Measurements from ENCODE around the gene TTC34. TPM values are rescaled to one million over a fixed set of nuclear protein-coding genes. Genes with fewer than 3 reads are reported as not detected.
A peak's percentile ranks its signal among the peaks of the same experiment; 100 is the strongest.

Gene TTC34
- total and polyA plus RNA-seq, 2 of the 13 experiments (the other 11 are each of a cell fraction or from before 2014, with no cell fraction given): 0.07 to 0.11 TPM

- H3K27ac ChIP-seq (ENCODE audit: extremely low read length, insufficient read depth, low read length): no peak overlapping the region
- FAIRE-seq: no peak
- CTCF ChIA-PET (ENCODE audit: low intra/inter-chr PET ratio, low total read pairs): no interaction called here
- BruUV-seq (replicated peaks): no TSS peak
- H4K20me1 ChIP-seq (ENCODE audit: insufficient read depth, low read length): no peaks in the 10 kb centered on the region
- DNase-seq (ENCODE audit: low spot score): no peak
- in situ Hi-C loops (cut with HindIII; ENCODE audit: extremely low pct_ligation_motif_present, low pct_unique_long_range_greater_than_20kb): no loop called here
- H3K79me2 ChIP-seq (ENCODE audit: insufficient read depth, low read length): peaks cover 3% of the 10 kb centered on the region
- TF ChIP-seq ZNF24 (IDR thresholded peaks at IDR 0.05) (peak; percentile 73; the same call in 1 of the 2 replicates), IRF9 (CRISPR knock-in tag; IDR thresholded peaks at IDR 0.05; ENCODE audit: borderline replicate concordance) (no peak), ZNF317 (CRISPR knock-in tag; IDR thresholded peaks at IDR 0.05) (peak; percentile 100)
- intact Hi-C loops (cut with micrococcal nuclease; ENCODE audit: unreplicated experiment): no loop called here
- no peaks in the 10 kb centered on the region for H3K4me1 ChIP-seq (ENCODE audit: insufficient read depth, low read length)
- H3K9ac ChIP-seq (ENCODE audit: insufficient read depth, low read depth, low read length): no peak overlapping the region
- no peak overlapping the region for H3K4me3 ChIP-seq (replicated peaks in 1 of 3; ENCODE audit: insufficient read depth in 1 of 3, low read depth in 2 of 3, low read length in 3 of 3)
- ATAC-seq: no peak
- POLR2A ChIA-PET: no interaction called here
- H2AFZ ChIP-seq (ENCODE audit: low read length): no peak overlapping the region
- peaks cover 0 to 2% of the 10 kb centered on the region in 2 experiments; a peak in 2 of 5 replicates for H3K27me3 ChIP-seq (ENCODE audit: control insufficient read depth in 1 of 2, insufficient read depth in 2 of 2, low read length in 2 of 2)
- H3K4me2 ChIP-seq (ENCODE audit: low read depth, low read length): no peak overlapping the region
- no peaks in the 10 kb centered on the region for H3K36me3 ChIP-seq (replicated peaks in 1 of 2; ENCODE audit: control insufficient read depth in 1 of 2, insufficient read depth in 2 of 2, low read length in 2 of 2)
- H3K9me3 ChIP-seq (ENCODE audit: low read length): peaks cover 14% of the 10 kb centered on the region
- WGBS (ENCODE audit: low lambda C conversion rate): 2% methylated on average over 5 of the region's 5 CpGs
Measured at GRCh38 chr1:2646837-2647236, 154.7 kb downstream of the TTC34 start.

- Histone ChIP-seq H3K9ac (ENCODE audit: insufficient read depth, low read depth, low read length) (no peak overlapping the region), H4K20me1 (ENCODE audit: insufficient read depth, low read length) (no peaks in the 10 kb centered on the region), H3K4me1 (ENCODE audit: insufficient read depth, low read length) (peaks cover 6% of the 10 kb centered on the region; the same call in 1 of the 2 replicates), H3K4me3 (replicated peaks in 1 of 3; ENCODE audit: insufficient read depth in 1 of 3, low read depth in 2 of 3, low read length in 3 of 3) (no peak overlapping the region), H3K4me2 (ENCODE audit: low read depth, low read length) (no peak overlapping the region), H3K27me3 (ENCODE audit: control insufficient read depth in 1 of 2, insufficient read depth in 2 of 2, low read length in 2 of 2) (peaks cover 0 to 2% of the 10 kb centered on the region in 2 experiments; a peak in 2 of 5 replicates), H2AFZ (ENCODE audit: low read length) (no peak overlapping the region), H3K79me2 (ENCODE audit: insufficient read depth, low read length) (peaks cover 3% of the 10 kb centered on the region), H3K9me3 (ENCODE audit: low read length) (peaks cover 14% of the 10 kb centered on the region), H3K36me3 (replicated peaks in 1 of 2; ENCODE audit: control insufficient read depth in 1 of 2, insufficient read depth in 2 of 2, low read length in 2 of 2) (no peaks in the 10 kb centered on the region), H3K27ac (ENCODE audit: extremely low read length, insufficient read depth, low read length) (no peak overlapping the region)
- intact Hi-C loops (cut with micrococcal nuclease; ENCODE audit: unreplicated experiment): no loop called here
- ChIA-PET POLR2A (no interaction called here), CTCF (ENCODE audit: low intra/inter-chr PET ratio, low total read pairs) (no interaction called here)
- DNase-seq (ENCODE audit: low spot score) (no peak), ATAC-seq (no peak), FAIRE-seq (no peak)
- in situ Hi-C loops (cut with HindIII; ENCODE audit: extremely low pct_ligation_motif_present, low pct_unique_long_range_greater_than_20kb): no loop called here
- TF ChIP-seq CCDC6 (CRISPR knock-in tag; IDR thresholded peaks at IDR 0.05) (no peak), TBL1XR1 (IDR thresholded peaks at IDR 0.05; ENCODE audit: borderline replicate concordance, low read length, partially characterized antibody) (no peak), ISL2 (CRISPR knock-in tag; IDR thresholded peaks at IDR 0.05) (no peak), ZNF225 (CRISPR knock-in tag; IDR thresholded peaks at IDR 0.05) (no peak), CENPT (CRISPR knock-in tag; IDR thresholded peaks at IDR 0.05; ENCODE audit: low read depth) (no peak), ZUFSP (CRISPR knock-in tag; IDR thresholded peaks at IDR 0.05; ENCODE audit: borderline replicate concordance) (no peak), ZNF777 (CRISPR knock-in tag; IDR thresholded peaks at IDR 0.05) (no peak), JUN (CRISPR knock-in tag; IDR thresholded peaks at IDR 0.05) (no peak), ATF2 (CRISPR knock-in tag; IDR thresholded peaks at IDR 0.05) (no peak), SATB2 (CRISPR knock-in tag; IDR thresholded peaks at IDR 0.05) (no peak)
- 43% methylated on average over 9 of the region's 11 CpGs for WGBS (ENCODE audit: low lambda C conversion rate)
- BruUV-seq (replicated peaks): no TSS peak
Measured at GRCh38 chr1:2645776-2646175, 155.7 kb downstream of the TTC34 start.

Measured in HepG2 (cell line).